Midbrain (tissue), 1 donor: ENCODE measurements around the gene COTL1.
"Not testable (repeated sequence)": the region's sequence is repeated elsewhere in the genome, so short reads cannot be mapped to it uniquely, and the experiment has no call there.

Experiments used
- DNase-seq: peaks from one replicate; lab custom pipeline; 2025; lab: John Stamatoyannopoulos, UW

Gene COTL1

DNA sequence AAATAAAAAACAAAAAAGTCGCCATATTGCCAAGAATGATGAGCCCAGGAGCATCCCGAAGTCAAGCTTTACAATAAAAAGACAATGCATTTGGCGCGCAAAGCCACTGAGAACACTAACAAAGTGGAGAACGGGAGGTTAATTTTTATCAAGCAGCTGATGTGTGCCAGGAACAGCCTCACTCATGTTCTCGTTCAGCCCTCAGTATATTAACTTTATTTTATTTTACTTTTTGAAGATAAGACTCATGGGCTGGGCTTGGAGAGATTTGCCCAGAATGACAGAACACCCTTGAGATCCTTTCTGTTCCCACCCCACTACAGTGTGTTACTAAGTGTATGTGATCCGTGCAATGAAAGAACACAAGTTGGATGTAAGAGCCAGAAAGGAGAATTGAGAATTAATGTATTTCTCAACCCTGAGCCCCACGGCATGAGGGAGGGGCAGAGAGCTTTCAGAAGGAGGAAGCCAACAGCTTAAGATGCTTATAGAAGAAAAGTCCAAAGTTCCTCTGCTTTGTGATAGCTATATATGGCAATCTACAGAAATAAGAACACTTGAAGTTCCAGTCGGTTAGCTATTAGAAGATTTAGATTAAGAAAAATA lies 48.4 kb downstream of the COTL1 start:
- DNase-seq: peak; percentile 31

DNA sequence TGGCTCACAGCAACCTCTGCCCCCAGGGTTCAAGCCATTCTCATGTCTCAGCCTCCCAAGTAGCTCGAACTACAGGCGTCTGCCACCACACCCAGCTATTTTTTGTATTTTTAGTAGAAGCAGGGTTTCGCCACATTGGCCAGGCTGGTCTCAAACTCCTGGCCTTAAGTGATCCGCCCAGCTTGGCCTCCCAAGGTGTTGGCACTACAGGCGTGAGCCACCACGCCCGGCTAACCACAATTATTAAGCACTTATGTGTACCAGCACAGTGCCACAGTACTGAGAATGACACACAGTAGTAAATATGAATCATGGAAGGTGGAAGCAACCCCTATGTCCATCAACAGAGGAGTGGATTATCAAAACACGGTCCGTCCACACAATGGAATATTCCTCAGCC lies 49.8 kb downstream of the COTL1 start:
- DNase-seq: no peak

DNA sequence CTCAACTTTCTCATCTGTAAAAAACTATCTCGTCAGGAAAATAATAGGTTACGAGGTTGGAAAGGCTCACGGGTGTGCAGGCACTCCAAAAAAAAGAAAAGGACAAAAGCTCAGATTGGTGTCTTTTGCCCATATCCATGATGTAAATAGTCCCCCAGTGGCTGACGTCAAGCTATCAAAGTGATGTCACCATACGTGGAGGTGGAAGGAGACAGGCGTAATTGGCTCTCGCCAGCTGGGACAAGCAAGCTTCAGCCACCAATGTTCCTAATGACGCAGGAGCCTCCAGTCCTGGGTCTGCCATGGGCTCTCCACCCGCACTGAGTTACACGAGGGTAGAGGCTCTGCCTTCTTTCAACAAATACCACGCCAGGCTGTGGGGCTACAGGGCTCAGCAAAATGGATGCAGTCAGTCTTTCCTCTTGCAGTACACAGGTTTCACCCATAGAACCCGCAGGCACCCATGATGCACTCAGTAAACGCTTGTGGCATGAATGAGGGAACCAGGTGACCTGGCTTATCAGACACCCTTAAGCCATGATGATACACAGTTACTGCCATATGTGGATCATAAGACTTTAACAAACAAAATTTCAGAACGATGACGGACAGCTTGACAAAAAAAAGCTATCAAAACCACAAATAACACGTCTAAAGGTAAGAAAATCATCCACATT lies 50.5 kb downstream of the COTL1 start:
- no peak for DNase-seq

DNA sequence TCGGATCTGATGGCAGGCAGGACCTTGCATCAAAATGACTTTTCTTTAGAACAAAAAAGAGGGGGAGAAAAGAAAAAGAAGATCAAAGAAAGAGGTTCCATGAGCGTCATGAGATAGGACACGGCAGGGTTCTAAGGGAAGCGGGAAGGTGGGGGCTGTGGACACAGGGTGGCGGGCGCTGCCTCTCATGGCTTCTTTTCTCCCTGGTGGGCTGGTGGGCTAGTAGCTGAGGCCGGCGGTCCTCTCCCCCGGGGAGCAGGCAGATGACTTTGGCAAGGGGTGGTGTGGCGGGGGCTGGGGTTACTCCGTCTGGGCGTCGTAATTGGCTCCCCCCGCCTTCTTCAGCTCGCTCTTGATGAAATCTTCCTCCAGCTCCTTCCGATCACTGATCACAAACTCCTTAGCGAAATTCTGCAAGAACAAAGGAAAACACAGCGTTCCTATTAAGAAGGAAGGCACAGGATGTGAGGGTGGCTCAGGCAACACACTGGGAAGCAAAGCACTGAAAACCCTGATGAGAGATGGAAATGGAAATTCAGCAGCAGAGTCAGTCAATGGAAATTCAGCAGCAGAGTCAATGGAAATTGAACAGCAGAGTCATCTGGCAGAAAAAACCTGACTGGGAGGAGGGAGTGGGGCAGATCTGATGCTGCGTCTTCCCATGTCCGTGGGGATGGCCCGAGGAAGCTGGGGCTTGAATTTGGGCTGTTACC lies 51.2 kb downstream of the COTL1 start:
- DNase-seq: no peak

DNA sequence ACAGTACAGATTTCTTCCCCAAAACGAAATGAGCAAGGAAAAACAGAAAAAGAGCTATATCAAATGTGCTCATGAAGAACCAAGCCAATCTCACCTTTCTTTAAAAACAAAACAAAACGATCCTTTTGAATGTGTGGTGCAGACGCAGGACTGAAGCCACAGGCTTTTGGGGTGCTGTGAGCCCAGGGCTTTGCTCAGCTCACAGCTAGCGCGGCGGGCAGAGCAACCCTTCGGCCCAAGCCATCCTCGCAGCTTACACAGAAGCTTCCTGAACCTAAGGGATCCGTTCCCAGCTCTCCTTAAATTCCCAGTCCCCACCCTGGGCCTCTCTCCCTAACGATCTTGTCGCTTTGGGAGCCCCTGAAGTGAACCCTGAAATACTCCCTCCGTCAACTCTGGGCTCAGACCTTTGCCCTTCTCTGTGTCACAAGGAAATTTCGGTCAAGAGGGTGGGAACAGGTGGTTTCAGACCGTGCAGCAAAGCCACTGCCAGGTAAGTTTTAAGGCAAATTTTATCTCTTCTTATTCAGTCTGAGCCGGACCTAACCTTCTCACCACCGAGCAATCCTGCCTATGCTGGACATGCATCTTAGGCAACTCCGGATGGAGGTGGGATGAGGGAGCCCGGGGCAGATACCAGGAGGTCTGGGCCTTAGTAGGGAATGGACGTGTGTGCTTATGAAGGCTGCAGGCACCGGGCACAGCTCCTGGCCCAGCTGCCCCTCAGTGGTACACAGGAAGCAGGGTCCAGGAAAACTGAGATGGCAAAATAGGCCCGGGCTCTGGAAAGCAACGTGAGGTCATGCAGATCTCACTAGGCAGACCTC lies 52.0 kb downstream of the COTL1 start:
- no peak for DNase-seq

DNA sequence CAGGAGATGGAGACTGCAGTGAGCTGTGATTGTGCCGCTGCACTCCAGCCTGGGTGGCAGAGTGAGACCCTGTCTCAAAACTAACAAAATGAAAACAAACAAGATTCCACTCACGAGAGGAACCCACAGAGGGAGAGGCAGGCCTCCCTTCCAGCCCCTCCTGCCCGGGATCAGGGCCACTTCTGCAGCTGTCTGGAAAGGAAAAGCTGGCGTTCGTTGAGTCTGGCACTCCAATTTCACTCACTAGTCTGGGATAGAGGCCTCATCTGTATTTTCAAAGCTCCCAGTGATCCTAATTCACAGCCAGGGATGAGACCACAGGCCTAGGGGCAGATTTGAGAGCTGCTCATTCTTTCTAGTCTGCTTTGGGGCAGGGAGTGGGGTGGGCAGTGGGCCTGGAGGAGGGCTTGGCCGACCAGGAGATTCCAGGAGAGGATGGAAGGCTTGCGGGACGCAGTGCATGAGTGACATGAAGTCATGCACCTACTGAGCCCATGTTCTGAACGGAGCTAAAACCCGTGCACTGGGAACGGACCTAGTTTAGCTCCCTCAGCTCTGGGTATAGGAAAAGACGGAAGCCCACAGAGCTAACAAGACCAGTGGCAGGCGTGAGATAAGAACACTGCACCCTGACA lies 54.0 kb downstream of the COTL1 start:
- no peak for DNase-seq

DNA sequence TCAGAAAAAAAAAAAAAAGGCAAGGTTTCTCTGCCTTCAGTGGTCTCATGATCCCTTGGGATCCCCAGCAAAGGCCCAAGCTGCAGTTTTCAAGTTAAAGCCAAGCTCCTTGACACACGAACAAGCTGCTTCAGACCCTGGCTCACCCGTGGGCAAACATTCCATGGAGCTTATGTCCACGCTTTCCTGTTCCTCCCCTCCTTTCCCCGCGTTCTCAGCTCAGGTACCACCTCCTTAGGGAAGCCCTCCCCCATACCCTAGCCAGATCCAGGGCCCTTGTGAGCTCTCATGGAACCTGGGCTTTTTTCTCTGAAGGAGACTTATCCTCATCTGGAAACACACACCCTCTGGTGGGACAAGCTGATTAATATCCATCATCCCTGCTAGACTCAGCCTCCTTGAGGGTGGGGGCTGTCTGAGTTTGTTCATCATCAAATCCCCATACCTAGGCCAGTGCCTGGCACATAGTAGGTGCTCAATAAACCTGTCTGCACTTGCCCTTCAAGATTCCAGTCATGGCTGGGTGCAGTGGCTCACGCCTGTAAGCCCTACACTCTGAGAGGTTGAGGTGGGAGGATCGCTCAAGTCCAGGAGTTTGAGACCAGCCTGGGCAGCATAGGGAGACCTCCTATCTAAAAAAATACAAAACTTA lies 54.7 kb downstream of the COTL1 start:
- no peak for DNase-seq

DNA sequence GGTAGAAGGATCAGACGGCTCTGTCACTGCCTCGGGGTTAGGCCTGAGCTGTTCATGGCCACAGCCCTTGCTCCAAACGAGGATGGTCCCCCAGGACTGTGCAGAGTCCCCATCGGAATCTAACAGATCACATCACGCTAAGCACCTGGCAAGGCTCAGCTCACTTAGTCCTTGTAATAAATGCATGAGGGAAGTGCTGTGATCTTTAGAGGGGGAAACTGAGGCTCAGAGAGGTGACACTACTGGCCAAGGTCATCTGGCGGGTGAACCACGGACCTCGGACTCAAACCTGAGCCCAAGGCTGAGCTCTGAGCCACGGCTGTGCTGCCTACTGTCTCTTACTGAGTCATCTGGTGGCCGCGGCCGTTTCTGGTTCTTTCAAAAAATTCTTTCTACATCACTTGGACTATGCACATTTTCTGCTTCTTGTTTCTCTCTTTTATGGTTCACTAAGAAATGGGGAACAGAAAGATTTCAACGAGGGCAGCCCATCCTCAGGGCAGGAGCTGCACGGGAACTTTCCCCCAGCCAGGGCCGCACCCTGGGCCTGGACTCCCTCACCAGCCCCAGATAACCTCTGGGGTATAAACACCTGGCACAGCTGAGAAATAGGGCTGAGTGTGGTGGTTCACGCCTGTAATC lies 55.6 kb downstream of the COTL1 start:
- DNase-seq: no peak

DNA sequence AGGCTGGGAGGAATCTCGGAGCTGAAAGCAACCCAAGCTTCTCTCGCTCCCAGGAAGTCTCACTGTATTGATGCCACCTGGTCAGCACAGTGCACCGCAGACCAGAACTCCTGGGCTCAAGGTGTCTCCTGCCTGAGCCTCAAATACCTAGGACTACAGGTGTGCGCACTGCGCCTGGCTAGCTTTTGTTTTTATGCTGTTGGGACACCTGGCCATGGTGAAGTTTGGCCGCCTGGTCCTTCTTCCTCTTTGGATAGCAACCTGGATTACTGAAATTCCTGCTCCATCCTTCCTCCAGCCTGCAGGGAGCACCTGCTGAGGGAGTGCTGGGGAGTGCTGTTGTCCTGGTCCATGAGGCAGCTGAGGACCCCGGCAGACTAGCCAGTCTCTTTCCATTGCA lies 56.6 kb downstream of the COTL1 start:
- no peak for DNase-seq

DNA sequence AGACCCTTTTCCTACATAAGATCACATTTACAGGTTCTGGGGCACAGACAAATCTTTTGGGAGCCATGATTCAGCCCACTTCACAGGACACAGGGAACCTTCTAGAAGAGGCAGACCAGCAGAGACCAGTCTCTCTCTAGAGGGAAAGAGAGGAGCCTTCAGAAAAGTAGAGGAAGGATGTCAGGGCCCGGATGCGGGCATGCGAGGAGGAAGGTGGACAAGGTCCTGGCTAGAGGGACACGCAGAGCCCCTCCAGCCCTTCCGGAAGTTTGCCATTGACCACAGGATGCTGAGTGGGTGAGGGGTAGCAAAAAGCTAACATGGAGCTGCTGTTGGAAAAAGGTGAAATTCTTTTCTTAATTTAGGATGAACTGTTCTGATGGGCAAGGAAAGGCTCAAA lies 57.6 kb downstream of the COTL1 start:
- DNase-seq: no peak

DNA sequence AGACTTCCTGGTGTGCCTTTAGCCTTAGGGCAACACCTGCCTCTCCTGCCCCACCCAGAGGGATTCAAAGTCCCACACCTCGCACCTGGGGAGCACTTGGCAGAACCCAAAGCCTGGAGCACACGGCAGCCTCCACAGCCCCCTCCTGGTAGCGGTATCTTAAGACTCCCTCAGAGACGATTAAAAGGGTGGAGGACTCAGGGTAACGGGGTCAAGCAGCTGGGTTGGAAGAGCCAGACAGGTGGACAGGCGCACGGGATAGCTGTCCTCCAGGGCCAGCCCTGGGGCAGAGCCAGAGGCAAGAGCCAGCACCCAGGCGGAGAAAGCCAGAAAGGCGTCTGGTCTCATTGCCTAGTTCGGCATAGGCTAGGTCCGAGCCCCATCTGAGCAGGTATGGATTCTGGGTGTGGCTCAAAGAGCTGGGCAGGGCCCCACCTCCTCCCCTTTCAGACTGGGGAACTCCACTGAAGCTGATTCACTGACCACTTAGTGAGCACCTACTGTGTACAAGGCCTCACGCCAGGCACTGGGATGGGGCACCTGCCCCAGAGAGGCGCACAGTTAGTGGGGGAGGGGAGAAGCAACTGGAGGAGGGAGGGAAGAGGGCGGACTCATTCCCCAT lies 58.5 kb downstream of the COTL1 start:
- DNase-seq: no peak

DNA sequence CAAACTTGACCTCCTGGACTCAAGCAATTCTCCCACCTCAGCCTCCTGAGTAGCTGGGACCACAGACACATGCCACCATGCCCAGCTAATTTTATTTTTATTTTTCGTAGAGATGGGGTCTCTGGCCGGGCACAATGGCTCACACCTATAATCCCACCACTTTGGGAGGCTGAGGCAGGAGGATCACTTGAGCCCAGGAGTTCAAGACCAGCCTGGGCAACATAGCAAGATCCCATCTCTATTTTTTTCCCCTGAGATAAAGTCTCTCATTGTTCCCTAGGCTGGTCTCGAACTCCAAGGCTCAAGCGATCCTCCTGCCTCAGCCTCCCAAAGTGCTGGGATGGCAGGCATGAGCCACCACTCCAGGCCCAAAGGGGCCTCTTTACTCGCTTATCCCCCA lies 59.0 kb downstream of the COTL1 start:
- not testable (repeated sequence) for DNase-seq

DNA sequence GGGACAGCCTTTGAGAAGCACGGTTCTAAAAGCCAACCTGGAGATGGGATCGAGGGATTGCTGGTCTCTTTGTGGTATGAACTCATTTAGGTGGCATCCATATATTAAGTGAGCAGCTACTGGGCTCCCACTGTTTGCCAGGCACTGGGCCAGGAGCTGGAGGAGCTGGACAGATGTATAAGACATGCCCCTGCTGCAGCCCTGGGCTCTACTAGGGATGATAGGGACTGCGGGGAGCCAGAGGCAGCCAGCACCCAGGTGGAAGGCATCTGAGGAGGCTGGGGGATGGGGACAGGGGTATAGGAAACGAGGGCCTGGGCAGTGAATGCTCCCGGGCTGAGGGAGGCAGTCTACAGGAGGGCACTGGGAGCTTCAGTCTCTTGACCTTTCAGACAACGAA lies 60.4 kb downstream of the COTL1 start:
- no peak for DNase-seq

DNA sequence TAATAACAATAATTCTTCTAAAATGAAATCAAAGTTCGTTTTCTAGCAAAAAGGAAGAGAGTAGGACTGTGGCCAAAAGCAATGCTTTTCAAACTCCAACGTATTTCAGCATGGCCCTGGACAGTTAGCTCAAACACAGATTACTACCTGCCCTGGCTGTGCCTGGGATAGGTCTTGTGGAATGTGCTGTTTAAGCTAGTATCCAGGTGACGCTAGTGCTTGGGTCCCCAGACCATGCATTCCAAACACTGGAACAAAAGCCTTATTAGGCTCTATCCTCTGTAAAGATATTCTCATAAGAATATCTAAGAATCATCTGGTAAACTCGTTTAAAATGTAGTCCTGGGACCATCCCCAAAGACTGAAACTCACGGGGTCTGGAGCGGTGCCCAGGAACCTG lies 60.8 kb downstream of the COTL1 start:
- DNase-seq: no peak

DNA sequence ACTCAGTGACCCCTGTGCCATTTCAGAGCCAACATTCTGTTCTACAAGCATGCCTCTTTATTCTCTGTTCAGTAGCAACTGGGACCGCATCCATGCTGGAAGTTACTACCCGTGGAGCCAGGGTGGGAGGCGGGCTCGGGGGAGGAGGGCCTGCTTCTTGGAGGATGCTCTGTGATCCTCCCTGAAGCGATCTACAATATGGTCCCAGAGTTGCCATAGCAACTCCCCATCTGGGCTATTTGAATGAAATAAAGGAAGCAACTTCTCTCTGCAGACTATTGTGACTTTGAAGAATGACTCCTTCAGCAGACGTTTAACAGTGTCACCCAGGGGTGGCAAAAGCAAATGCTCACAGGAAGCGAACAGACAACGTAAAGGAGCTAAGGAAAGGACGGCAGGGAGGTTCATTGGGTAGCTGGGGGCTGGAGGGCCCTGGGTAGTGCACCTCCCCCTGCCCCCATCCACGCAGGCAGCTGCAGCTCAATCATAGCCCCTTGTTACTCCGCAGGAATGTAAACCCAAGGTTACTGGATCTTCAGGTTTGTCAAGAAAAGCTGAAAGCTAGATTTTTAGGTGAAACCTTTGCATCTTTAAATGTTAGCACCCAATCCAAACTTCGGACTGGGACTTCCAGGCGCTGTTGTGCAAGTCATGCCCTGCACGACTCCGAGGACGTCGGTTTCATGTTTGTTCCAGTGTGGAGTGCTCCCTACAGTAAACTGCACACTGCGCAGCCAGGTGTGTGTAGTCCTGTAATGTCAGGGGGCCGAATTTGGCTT lies 62.3 kb downstream of the COTL1 start:
- peak; percentile 51 for DNase-seq

DNA sequence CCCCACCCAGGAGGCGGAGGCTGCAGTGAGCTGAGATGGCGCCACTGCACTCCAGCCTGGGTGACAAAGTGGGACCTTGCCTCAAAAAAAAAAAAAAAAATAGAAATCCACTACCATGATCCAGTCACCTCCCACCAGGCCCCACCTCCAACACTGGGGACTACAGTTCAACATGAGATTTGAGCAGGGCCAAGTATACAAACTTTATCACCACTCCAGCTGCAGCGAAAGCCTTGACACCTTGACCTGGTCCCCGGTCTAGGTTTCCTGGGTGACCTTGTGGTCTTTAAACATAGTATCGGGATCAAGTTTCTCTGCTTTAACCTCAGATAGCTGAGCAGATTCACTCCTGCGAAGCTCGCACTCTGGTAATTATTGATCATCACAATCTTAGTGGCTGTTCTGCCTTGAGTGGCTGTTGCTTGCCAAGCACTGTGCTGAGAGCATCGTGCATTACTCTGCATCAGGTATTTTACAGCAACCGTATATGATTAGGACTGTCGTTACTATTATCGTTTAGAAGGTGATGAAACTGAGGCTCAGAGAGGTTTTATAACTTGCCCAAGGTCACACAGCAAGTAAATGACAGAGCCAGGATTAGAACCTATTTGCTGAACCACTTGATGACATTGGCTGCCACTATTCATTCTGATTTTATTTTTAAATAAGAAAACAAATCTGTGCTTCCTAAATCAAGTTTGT lies 63.1 kb downstream of the COTL1 start:
- no peak for DNase-seq

DNA sequence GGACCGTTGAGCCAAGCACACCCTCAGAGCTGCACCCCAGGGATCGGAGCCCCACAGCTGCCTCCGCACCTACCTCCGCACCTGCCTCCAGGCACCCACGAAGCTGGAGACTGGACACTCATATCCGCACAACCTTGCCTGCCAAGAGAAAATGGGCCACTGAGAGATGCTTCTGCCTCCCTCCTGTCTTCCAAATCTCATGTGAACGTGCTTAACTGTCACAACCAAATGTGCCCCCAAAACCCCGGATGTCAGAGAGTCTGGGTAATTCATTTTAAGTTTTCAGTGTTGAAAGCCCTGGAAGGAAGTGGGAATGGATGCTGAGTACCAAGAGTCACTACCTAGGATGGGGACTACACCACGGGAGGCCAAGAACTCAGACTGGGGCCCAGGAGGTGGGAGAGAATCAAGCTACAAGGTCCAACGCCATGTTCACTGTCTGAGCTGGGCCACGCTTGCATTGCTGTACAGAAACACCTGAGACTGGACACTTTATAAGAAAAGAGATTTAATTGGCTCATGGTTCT lies 63.9 kb downstream of the COTL1 start:
- DNase-seq: no peak

DNA sequence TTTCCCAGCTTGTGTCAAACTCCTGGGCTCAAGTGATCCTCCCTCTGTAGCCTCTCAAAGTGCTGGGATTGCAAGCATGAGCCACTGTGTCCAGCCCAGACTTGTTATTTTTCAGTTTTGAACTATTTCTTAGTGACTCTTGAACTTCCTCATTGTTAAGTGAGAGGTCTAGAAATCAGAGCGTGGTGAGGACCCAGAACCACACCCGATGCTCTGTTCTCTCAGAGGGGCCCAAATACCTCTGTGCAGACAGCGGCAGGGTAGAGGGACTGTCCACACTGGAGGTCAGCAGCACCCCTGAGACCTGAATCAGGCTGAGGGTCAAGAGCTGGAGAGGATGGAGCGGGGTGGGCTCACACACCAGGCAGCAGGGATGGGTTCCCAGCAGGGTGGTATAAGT lies 65.7 kb downstream of the COTL1 start:
- no peak for DNase-seq

DNA sequence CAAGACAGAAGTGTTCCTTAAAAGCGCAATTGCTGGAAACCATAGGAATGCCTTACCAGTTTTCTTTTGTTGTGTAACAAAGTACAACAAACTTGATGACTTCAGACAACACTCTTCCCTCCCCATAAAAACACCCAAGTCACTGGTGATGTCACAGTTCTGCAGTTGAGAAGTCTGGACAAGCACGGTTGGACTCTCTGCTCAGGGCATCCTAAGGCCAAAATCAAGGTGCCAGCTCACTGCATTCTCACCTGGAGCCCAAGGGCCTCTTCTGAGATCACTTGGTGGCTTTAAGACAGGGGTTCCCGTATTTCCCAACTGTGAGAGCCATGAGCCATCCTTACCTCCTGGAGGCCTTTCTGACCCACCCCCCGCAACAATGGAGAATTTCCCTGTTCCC lies 67.8 kb downstream of the COTL1 start:
- no peak for DNase-seq
